Midbrain (tissue), 1 donor: ENCODE measurements around the gene ESPN.

Experiments
- DNase-seq: peaks from one replicate; lab custom pipeline; 2025; lab: John Stamatoyannopoulos, UW

The ESPN gene

GRCh38 chr1:6409733-6410132 is 14.8 kb upstream of the ESPN start:
- no peak for DNase-seq

GRCh38 chr1:6410248-6410893 is 14.2 kb upstream of the ESPN start:
- no peak for DNase-seq

GRCh38 chr1:6412896-6413295 is 11.7 kb upstream of the ESPN start:
- no peak for DNase-seq

GRCh38 chr1:6414443-6414844 is 10.1 kb upstream of the ESPN start:
- DNase-seq, result no peak

GRCh38 chr1:6414881-6415626 is 9.5 kb upstream of the ESPN start:
- DNase-seq, result no peak

- no peak for DNase-seq
Observed at GRCh38 chr1:6416295-6416656, 8.3 kb upstream of the ESPN start.

GRCh38 chr1:6416906-6417305 is 7.7 kb upstream of the ESPN start:
- no peak for DNase-seq

GRCh38 chr1:6417961-6418667 is 6.5 kb upstream of the ESPN start:
- DNase-seq, result no peak

GRCh38 chr1:6418668-6419396 is 5.7 kb upstream of the ESPN start:
- no peak for DNase-seq

- DNase-seq, result no peak
Observed at GRCh38 chr1:6419397-6419803, 5.2 kb upstream of the ESPN start.

GRCh38 chr1:6419804-6420453 is 4.6 kb upstream of the ESPN start, which contains the start of gene HES2:
Gene HES2 (minus strand): TSS chr1:6419919. CDS start chr1:6419820, 99 bp downstream.
- no peak for DNase-seq

- no peak for DNase-seq
Observed at GRCh38 chr1:6420454-6421042, 4.0 kb upstream of the ESPN start.

GRCh38 chr1:6421266-6421665 is 3.3 kb upstream of the ESPN start:
- no peak for DNase-seq

- no peak for DNase-seq
Observed at GRCh38 chr1:6423321-6423999, 1.1 kb upstream of the ESPN start.

- DNase-seq, result no peak
Observed at GRCh38 chr1:6424000-6424565, 493 bp upstream of the ESPN start.

- DNase-seq, result no peak
Observed at GRCh38 chr1:6425658-6426057, 1.1 kb downstream of the ESPN start.

GRCh38 chr1:6426277-6426971 is 1.8 kb downstream of the ESPN start:
- DNase-seq, result no peak

GRCh38 chr1:6426972-6427350 is 2.4 kb downstream of the ESPN start:
- no peak for DNase-seq

- DNase-seq, result no peak
Observed at GRCh38 chr1:6427441-6428390, 3.1 kb downstream of the ESPN start.
